Omental fat pad (tissue), 4 donors: Measurements from ENCODE around the gene ZNF142. TPM values are rescaled to one million over a fixed set of nuclear protein-coding genes. Genes with fewer than 3 reads are reported as not detected.
A peak's percentile ranks its signal among the peaks of the same experiment; 100 is the strongest.

Source experiments
- ATAC-seq: fragments of 150-250 bp; one replicate; pipeline ENCODE4 v1.9.1; 2016; ENCODE audit warnings: mild to moderate bottlenecking, moderate library complexity; ENCODE audit not compliant: low FRiP score
- DNase-seq: peaks from one replicate; pipeline ENCODE4 v3.0.0-alpha.2; 2019; ENCODE audit warnings: low spot score
- small RNA-seq: library from RNA; depleted of rRNA; stranded (forward); fragments of <200 nt; gene quantifications from one replicate; pipeline ENCODE3, GENCODE V24; 2016
- total RNA-seq, 4 donors: library from RNA; depleted of rRNA; stranded (reverse); fragments of >200 nt; gene quantifications; one replicate each; pipeline ENCODE4 v1.1.0, GENCODE V29; 2016
- TF ChIP-seq, protein P1 (sequence below), 3 donors: fragments of 450-650 bp; IDR thresholded peaks; one replicate each; pipeline ENCODE4 v1.5.1; 2016 to 2017; ENCODE audit warnings: antibody characterized with exemption in 3 of 3, mild to moderate bottlenecking in 3 of 3, moderate library complexity in 2 of 3

ZNF142 gene
- total RNA-seq, 4 donors from 2014 or later, result 10.0 to 26.0 (median 18.1) TPM

DNA sequence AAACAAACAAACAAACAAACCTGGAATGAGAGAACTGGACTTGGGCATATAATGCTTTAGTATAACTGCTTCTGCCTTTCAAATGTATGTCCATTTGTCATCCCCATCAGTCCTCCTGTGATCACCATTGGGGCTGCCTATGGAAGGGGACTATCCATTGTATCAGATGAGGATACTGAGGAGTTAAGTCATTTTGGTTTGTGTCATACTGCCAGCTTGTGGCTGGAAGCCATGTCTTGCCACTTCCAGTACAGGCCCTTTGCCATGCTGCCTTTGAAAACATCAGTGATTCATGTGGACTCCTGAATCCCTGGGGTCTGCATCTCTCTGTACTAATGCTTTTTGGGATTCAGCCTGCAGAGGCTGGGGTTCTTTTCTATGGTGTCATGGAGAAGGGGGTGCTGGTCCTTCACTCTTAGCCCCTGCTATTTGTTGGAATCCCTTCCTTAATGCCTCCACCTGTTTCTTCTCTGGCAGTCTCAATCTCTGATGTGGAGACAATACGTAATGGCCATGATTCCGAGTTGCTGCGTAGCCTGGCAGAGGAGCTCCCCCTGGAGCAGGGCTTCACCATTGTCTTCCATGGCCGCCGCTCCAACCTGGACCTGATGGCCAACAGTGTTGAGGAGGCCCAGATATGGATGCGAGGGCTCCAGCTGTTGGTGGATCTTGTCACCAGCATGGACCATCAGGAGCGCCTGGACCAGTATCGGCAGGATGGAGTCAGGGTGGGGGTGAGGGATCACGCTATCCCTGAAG, 41.1 kb downstream of the ZNF142 start:
- DNase-seq (no peak), ATAC-seq (no peak)
- TF ChIP-seq, protein P1, sequence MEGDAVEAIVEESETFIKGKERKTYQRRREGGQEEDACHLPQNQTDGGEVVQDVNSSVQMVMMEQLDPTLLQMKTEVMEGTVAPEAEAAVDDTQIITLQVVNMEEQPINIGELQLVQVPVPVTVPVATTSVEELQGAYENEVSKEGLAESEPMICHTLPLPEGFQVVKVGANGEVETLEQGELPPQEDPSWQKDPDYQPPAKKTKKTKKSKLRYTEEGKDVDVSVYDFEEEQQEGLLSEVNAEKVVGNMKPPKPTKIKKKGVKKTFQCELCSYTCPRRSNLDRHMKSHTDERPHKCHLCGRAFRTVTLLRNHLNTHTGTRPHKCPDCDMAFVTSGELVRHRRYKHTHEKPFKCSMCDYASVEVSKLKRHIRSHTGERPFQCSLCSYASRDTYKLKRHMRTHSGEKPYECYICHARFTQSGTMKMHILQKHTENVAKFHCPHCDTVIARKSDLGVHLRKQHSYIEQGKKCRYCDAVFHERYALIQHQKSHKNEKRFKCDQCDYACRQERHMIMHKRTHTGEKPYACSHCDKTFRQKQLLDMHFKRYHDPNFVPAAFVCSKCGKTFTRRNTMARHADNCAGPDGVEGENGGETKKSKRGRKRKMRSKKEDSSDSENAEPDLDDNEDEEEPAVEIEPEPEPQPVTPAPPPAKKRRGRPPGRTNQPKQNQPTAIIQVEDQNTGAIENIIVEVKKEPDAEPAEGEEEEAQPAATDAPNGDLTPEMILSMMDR (IDR thresholded peaks at IDR 0.05), result no peak

- TF ChIP-seq, protein P1 (IDR thresholded peaks at IDR 0.05), result no peak
- DNase-seq (no peak), ATAC-seq (no peak)
Measured at GRCh38 chr2:218615868-218616315, 43.5 kb downstream of the ZNF142 start.

DNA sequence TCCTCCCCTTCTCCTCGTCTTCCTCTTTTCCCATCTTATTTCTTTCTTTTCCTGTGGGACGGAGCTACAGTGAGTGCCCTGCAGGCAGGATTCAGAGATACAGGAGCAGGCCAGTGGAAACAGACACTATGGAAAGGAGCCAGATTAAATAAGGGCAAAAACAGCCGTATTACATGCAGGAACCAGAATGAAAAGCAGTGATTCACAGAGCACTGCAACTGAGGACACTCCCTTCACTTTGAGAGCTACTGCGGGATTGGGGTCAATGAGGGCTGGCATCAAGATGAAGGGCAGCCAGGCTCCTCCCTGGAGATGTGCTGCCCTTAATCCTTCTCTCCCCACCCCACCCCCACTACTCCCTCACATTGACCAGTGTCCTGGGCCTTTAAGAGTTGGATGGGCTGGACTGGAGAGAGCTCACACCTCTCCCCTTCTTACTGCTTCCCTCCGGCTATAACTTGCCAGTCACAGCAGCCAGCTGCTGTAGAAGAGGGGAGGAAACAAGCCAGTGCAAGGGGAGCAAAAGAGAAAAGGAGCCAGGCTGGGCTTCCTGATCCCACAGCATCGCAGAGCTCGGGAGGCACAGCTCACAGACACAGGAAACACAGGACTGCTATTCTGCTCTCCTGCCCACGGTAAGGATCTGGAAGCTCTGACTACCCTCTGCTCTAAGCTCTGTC, 51.8 kb downstream of the ZNF142 start, which contains the start of gene PLCD4:
PLCD4 (plus strand) TSS at position 464 of the 680 bp plus-strand sequence. CDS start 7,841 bp downstream, outside the sequence.
- ATAC-seq (peak; percentile 83), DNase-seq (no peak)
- TF ChIP-seq, protein P1 (IDR thresholded peaks at IDR 0.05), result no peak

DNA sequence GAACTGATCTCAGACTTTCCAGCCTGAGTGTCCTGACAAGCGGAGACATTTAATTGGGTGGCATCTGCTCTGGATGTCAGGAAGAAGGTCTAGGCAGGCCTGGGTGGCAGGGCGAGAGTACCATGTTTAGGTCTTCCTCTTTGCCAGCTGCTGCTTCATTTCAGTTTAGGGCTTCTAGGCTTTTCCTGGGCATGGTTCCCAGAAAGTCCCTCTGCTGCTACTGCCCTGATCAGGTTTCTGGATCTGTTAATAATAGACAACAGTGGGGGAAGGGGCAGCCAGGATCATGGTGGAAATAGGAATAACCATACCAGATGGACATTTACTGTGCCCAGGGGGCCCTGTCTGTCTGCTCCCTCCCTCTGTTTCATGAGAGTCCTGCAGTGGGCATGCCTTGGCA, 54.0 kb downstream of the ZNF142 start:
- TF ChIP-seq, protein P1 (IDR thresholded peaks at IDR 0.05), result no peak
- no peak for ATAC-seq
- no peak for DNase-seq

Small RNA genes lying within 50 kb of the gene (small RNA-seq; reads per million reads assigned to genes)
- not detected for gene RNU6-136P

Other genes with a start within 250 kb of the ZNF142 start
- gene VIL1, start 240.5 kb downstream of the ZNF142 start, total RNA-seq, result not detected
- gene USP37, start 91.3 kb downstream of the ZNF142 start, total RNA-seq, result 10 to 100 TPM in 2 of 4 donors, 1 to 10 TPM in 2; 8.5 to 44.6 (median 12.2) TPM
- gene CNOT9, start 90.8 kb downstream of the ZNF142 start, total RNA-seq, result 10 to 100 TPM; 35.7 to 88.7 (median 57.9) TPM
- 1 to 10 TPM in 3 of 4 donors, under 1 TPM in 1; 0.56 to 2.9 (median 2.0) TPM for gene PLCD4, start 51.7 kb downstream of the ZNF142 start, total RNA-seq
- gene BCS1L, start 60 bp upstream of the ZNF142 start, total RNA-seq, result 10 to 100 TPM; 19.3 to 40.0 (median 20.3) TPM
- 10 to 100 TPM; 11.4 to 21.4 (median 18.1) TPM for gene RNF25, start 12.4 kb upstream of the ZNF142 start, total RNA-seq
- gene STK36, start 12.5 kb upstream of the ZNF142 start, total RNA-seq, result 10 to 100 TPM; 15.6 to 45.7 (median 23.1) TPM
- gene TTLL4, start 51.2 kb upstream of the ZNF142 start, total RNA-seq, result 10 to 100 TPM in 3 of 4 donors, 1 to 10 TPM in 1; 9.5 to 24.3 (median 15.0) TPM
- gene CYP27A1, start 122.5 kb upstream of the ZNF142 start, total RNA-seq, result 10 to 100 TPM; 22.6 to 89.0 (median 35.9) TPM
- gene PRKAG3, start 172.2 kb upstream of the ZNF142 start, total RNA-seq, result not detected
- 1 to 10 TPM in 2 of 4 donors, under 1 TPM in 2; 0.19 to 2.7 (median 0.62) TPM for gene WNT6, start 200.2 kb upstream of the ZNF142 start, total RNA-seq
- gene WNT10A, start 221.2 kb upstream of the ZNF142 start, total RNA-seq, result 1 to 10 TPM in 1 of 4 donors, under 1 TPM in 1, not detected in 2; 0.36 to 2.3 TPM